GM19193 (cell line): ENCODE measurements around the gene CRISP2.

Experiments
- POLR2A ChIP-seq: IDR thresholded peaks from 4 replicates; pipeline ENCODE4 v1.6.1; 2011; ENCODE audit not compliant: insufficient read depth, insufficient read length; ENCODE audit errors: extremely low read depth

The CRISP2 gene

GRCh38 chr6:49713346-49713745 lies at the start of gene CRISP2:
TSS of gene CRISP2 (minus strand) at chr6:49713543. CDS start at chr6:49709196, 4,347 bp downstream.
- no peak for TF ChIP-seq POLR2A

- TF ChIP-seq POLR2A, result no peak
Observed at GRCh38 chr6:49744259-49744658, 30.9 kb upstream of the CRISP2 start, which contains the start of gene CRISP3. TSS of gene CRISP3 (minus strand) at chr6:49744388. CDS start at chr6:49744367, 21 bp downstream.

GRCh38 chr6:49743429-49743828 lies 30.1 kb upstream of the CRISP2 start:
- TF ChIP-seq POLR2A, result no peak

GRCh38 chr6:49739423-49739822 lies 26.1 kb upstream of the CRISP2 start:
- no peak for TF ChIP-seq POLR2A

- TF ChIP-seq POLR2A, result no peak
Observed at GRCh38 chr6:49736017-49736508, 22.7 kb upstream of the CRISP2 start.

- TF ChIP-seq POLR2A, result no peak
Observed at GRCh38 chr6:49733680-49734079, 20.3 kb upstream of the CRISP2 start.

GRCh38 chr6:49732781-49733180 lies 19.4 kb upstream of the CRISP2 start:
- TF ChIP-seq POLR2A, result no peak

GRCh38 chr6:49730251-49730650 lies 16.9 kb upstream of the CRISP2 start:
- TF ChIP-seq POLR2A, result no peak

GRCh38 chr6:49721297-49721696 lies 8.0 kb upstream of the CRISP2 start:
- TF ChIP-seq POLR2A, result no peak

- TF ChIP-seq POLR2A, result no peak
Observed at GRCh38 chr6:49720372-49720771, 7.0 kb upstream of the CRISP2 start.

GRCh38 chr6:49698478-49698877 lies 14.9 kb downstream of the CRISP2 start:
- no peak for TF ChIP-seq POLR2A

GRCh38 chr6:49693512-49693911 lies 19.8 kb downstream of the CRISP2 start:
- no peak for TF ChIP-seq POLR2A

- TF ChIP-seq POLR2A, result no peak
Observed at GRCh38 chr6:49692534-49692933, 20.8 kb downstream of the CRISP2 start.

- TF ChIP-seq POLR2A, result no peak
Observed at GRCh38 chr6:49676671-49677281, 36.6 kb downstream of the CRISP2 start.

GRCh38 chr6:49675816-49676215 lies 37.5 kb downstream of the CRISP2 start:
- TF ChIP-seq POLR2A, result no peak

- TF ChIP-seq POLR2A, result no peak
Observed at GRCh38 chr6:49668083-49668511, 45.2 kb downstream of the CRISP2 start.
